Measurements from ENCODE around the gene TEX9. TPM values are rescaled to one million over a fixed set of nuclear protein-coding genes. Genes with fewer than 3 reads are reported as not detected.

The TEX9 gene
- polyA plus RNA-seq, 1 donor (not counting 4 experiments of a cell fraction or from before 2014, with no cell fraction given) = 3.4 TPM

- dilution Hi-C loops (cut with MboI; ENCODE audit: extremely low pct_ligation_motif_present, low sequenced_read_pairs) = no loop called here
Observed at GRCh38 chr15:56390739-56391267, 25.6 kb downstream of the TEX9 start.

GRCh38 chr15:56393277-56393676 lies 28.1 kb downstream of the TEX9 start:
- FAIRE-seq (no peak), DNase-seq (ENCODE audit: low read depth, low spot score) (no peak)
- H4K20me1 ChIP-seq (ENCODE audit: control insufficient read depth, extremely low read depth, insufficient read depth, low read length) = no peaks in the 10 kb centered on the region
- H3K9me3 ChIP-seq (ENCODE audit: control insufficient read depth, low read depth, low read length) = no peaks in the 10 kb centered on the region
- no peaks in the 10 kb centered on the region for H3K9me1 ChIP-seq (ENCODE audit: control insufficient read depth, extremely low read depth, insufficient read depth, low read length)
- no peaks in the 10 kb centered on the region for H3K36me3 ChIP-seq (ENCODE audit: control insufficient read depth in 2 of 2, extremely low read depth in 1 of 2, insufficient read depth in 2 of 2, low read length in 2 of 2)
- TF ChIP-seq EZH2 (IDR thresholded peaks at IDR 0.05; ENCODE audit: low read length) (no peak), CTCF (optimal IDR thresholded peaks at IDR 0.05 in 1 of 3, IDR thresholded peaks at IDR 0.05 in 1 of 3, conservative IDR thresholded peaks at IDR 0.05 in 1 of 3; ENCODE audit: extremely low read depth in 1 of 3, insufficient read depth in 2 of 3, low read length in 3 of 3) (no peak)
- no peaks in the 10 kb centered on the region for H3K79me2 ChIP-seq (ENCODE audit: control insufficient read depth, insufficient read depth, low read length)
- H3K27me3 ChIP-seq (ENCODE audit: control insufficient read depth, extremely low read depth, insufficient read depth, low read length) = no peaks in the 10 kb centered on the region
- H2AFZ ChIP-seq (ENCODE audit: control insufficient read depth, low read length) = no peak overlapping the region
- H3K4me2 ChIP-seq (ENCODE audit: control insufficient read depth, extremely low read depth, insufficient read depth, low read depth, low read length) = no peak overlapping the region
- H3K9ac ChIP-seq (ENCODE audit: control insufficient read depth, extremely low read depth, insufficient read depth, low read length) = no peak overlapping the region
- dilution Hi-C loops (cut with MboI; ENCODE audit: extremely low pct_ligation_motif_present, low sequenced_read_pairs) = no loop called here
- H3K4me1 ChIP-seq (ENCODE audit: control insufficient read depth, extremely low read depth, insufficient read depth, low read length) = no peaks in the 10 kb centered on the region
- H3K4me3 ChIP-seq (ENCODE audit: control insufficient read depth in 2 of 3, extremely low read depth in 1 of 3, insufficient read depth in 2 of 3, low read depth in 1 of 3, low read length in 3 of 3) = no peak overlapping the region
- H3K27ac ChIP-seq (ENCODE audit: control insufficient read depth, insufficient read depth, low read length) = no peak overlapping the region

More at GRCh38 chr15:56390739-56391267, 25.6 kb downstream of the TEX9 start:
- no peaks in the 10 kb centered on the region for H3K27me3 ChIP-seq (ENCODE audit: control insufficient read depth, extremely low read depth, insufficient read depth, low read length)
- no peak overlapping the region for H3K9ac ChIP-seq (ENCODE audit: control insufficient read depth, extremely low read depth, insufficient read depth, low read length)
- no peaks in the 10 kb centered on the region for H3K9me1 ChIP-seq (ENCODE audit: control insufficient read depth, extremely low read depth, insufficient read depth, low read length)
- no peak overlapping the region for H2AFZ ChIP-seq (ENCODE audit: control insufficient read depth, low read length)
- H4K20me1 ChIP-seq (ENCODE audit: control insufficient read depth, extremely low read depth, insufficient read depth, low read length) = no peaks in the 10 kb centered on the region
- no peak overlapping the region for H3K27ac ChIP-seq (ENCODE audit: control insufficient read depth, insufficient read depth, low read length)
- FAIRE-seq = no peak
- H3K9me3 ChIP-seq (ENCODE audit: control insufficient read depth, low read depth, low read length) = no peaks in the 10 kb centered on the region
- H3K4me3 ChIP-seq (ENCODE audit: control insufficient read depth in 2 of 3, extremely low read depth in 1 of 3, insufficient read depth in 2 of 3, low read depth in 1 of 3, low read length in 3 of 3) = no peak overlapping the region
- no peaks in the 10 kb centered on the region for H3K79me2 ChIP-seq (ENCODE audit: control insufficient read depth, insufficient read depth, low read length)
- no peak for DNase-seq (ENCODE audit: low read depth, low spot score)
- no peak overlapping the region for H3K4me2 ChIP-seq (ENCODE audit: control insufficient read depth, extremely low read depth, insufficient read depth, low read depth, low read length)
- H3K36me3 ChIP-seq (ENCODE audit: control insufficient read depth in 2 of 2, extremely low read depth in 1 of 2, insufficient read depth in 2 of 2, low read length in 2 of 2) = no peaks in the 10 kb centered on the region
- TF ChIP-seq CTCF (optimal IDR thresholded peaks at IDR 0.05 in 1 of 3, IDR thresholded peaks at IDR 0.05 in 1 of 3, conservative IDR thresholded peaks at IDR 0.05 in 1 of 3; ENCODE audit: extremely low read depth in 1 of 3, insufficient read depth in 2 of 3, low read length in 3 of 3) (no peak), EZH2 (IDR thresholded peaks at IDR 0.05; ENCODE audit: low read length) (no peak)
- no peaks in the 10 kb centered on the region for H3K4me1 ChIP-seq (ENCODE audit: control insufficient read depth, extremely low read depth, insufficient read depth, low read length)
